HepG2 (cell line): ENCODE results near the gene SPIB. TPM values are rescaled to one million over a fixed set of nuclear protein-coding genes. Genes with fewer than 3 reads are reported as not detected.

ENCODE experiments used
- ATAC-seq: fragments of 200-7000 bp; cut with Tn5 transposase; 3 replicates; pipeline ENCODE4 v1.9.1; 2020; ENCODE audit warnings: mild to moderate bottlenecking, moderate library complexity
- BruUV-seq: library from RNA; stranded (reverse); fragments of 400-500 nt; replicated peaks from 2 replicates; lab custom pipeline; 2021; lab: Mats Ljungman, UMichigan
- CTCF ChIA-PET: fragments of 300-600 bp; formaldehyde crosslinking; extraction: SDS; loops from one replicate; lab custom pipeline; 2021; ENCODE audit warnings: low total read pairs, inconsistent platforms, low intra/inter-chr PET ratio; lab: Yijun Ruan, JAX
- POLR2A ChIA-PET: fragments of 350-600 bp; sonication (Branson Sonifier 250); formaldehyde crosslinking; loops from one replicate; lab custom pipeline; 2020; ENCODE audit warnings: antibody characterized with exemption, inconsistent platforms; lab: Yijun Ruan, JAX
- DNase-seq: peaks from one replicate; pipeline ENCODE4 v3.0.0-alpha.2; 2015; ENCODE audit warnings: low spot score
- FAIRE-seq: peaks from 3 replicates; lab custom pipeline; 2011; peaks lifted over from hg19 to GRCh38; lab: Jason Lieb, UNC
- H2AFZ ChIP-seq: one replicate; pipeline ENCODE4 v1.6.1; 2011; ENCODE audit warnings: low read length, inconsistent platforms
- H3K27ac ChIP-seq: fragments of 300-600 bp; 3 replicates; pipeline ENCODE4 v1.8.0; 2011; ENCODE audit warnings: mixed run types, mild to moderate bottlenecking, mixed read lengths, low read length, inconsistent platforms; ENCODE audit not compliant: insufficient read depth; ENCODE audit errors: extremely low read length
- H3K27me3 ChIP-seq, 2 experiments: fragments of 200-600 bp in 1 of 2; 2 replicates in 1 of 2; 3 replicates in 1 of 2; pipeline versions ENCODE4 v1.6.0 to v1.8.0; 2011; ENCODE audit warnings: low read length in 2 of 2, mild to moderate bottlenecking in 2 of 2, moderate library complexity in 2 of 2, inconsistent platforms in 1 of 2; ENCODE audit not compliant: insufficient read depth in 2 of 2, control insufficient read depth in 1 of 2
- H3K36me3 ChIP-seq, 2 experiments: fragments of 200-600 bp in 1 of 2; replicated peaks in 1 of 2; 2 replicates in 1 of 2; 3 replicates in 1 of 2; pipeline versions ENCODE4 v1.5.1 to v1.8.0; 2011; ENCODE audit warnings: low read length in 2 of 2, inconsistent platforms in 1 of 2; ENCODE audit not compliant: insufficient read depth in 2 of 2, control insufficient read depth in 1 of 2
- H3K4me1 ChIP-seq: 2 replicates; pipeline ENCODE4 v1.5.1; 2012; ENCODE audit warnings: low read length, inconsistent platforms; ENCODE audit not compliant: insufficient read depth
- H3K4me2 ChIP-seq: 2 replicates; pipeline ENCODE4 v1.6.0; 2011; ENCODE audit warnings: low read depth, low read length, inconsistent platforms
- H3K4me3 ChIP-seq, 3 experiments: fragments of 200-600 bp in 1 of 3; sonication (generic), shearing (Covaris generic) in 1 of 3; replicated peaks in 1 of 3; 2 replicates each; pipeline ENCODE4 v1.5.1; 2011 to 2016; ENCODE audit warnings: low read length in 3 of 3, inconsistent platforms in 2 of 3, low read depth in 2 of 3, mild to moderate bottlenecking in 2 of 3, control low read depth in 1 of 3, mixed read lengths in 1 of 3; ENCODE audit not compliant: insufficient read depth in 1 of 3
- H3K79me2 ChIP-seq: one replicate; pipeline ENCODE4 v1.6.1; 2011; ENCODE audit warnings: low read length, inconsistent platforms; ENCODE audit not compliant: insufficient read depth
- H3K9ac ChIP-seq: 2 replicates; pipeline ENCODE4 v1.6.0; 2011; ENCODE audit warnings: mild to moderate bottlenecking, low read depth, low read length, inconsistent platforms; ENCODE audit not compliant: insufficient read depth
- H3K9me3 ChIP-seq: 2 replicates; pipeline ENCODE4 v1.5.1; 2012; ENCODE audit warnings: mild to moderate bottlenecking, low read length
- H4K20me1 ChIP-seq: 2 replicates; pipeline ENCODE4 v1.6.0; 2011; ENCODE audit warnings: inconsistent platforms, mild to moderate bottlenecking, low read length, moderate library complexity; ENCODE audit not compliant: insufficient read depth
- ARNT2 ChIP-seq: sonication (generic); formaldehyde crosslinking; IDR thresholded peaks from 2 replicates; pipeline ENCODE4 v1.8.0; 2022; ENCODE audit warnings: mild to moderate bottlenecking, low read depth, missing genetic modification reagents, moderate library complexity
- FOXP1 ChIP-seq, 2 experiments: fragments of 450-650 bp in 1 of 2; IDR thresholded peaks; 2 replicates each; pipeline ENCODE4 v1.6.1; 2017 to 2018; ENCODE audit warnings: antibody characterized with exemption in 1 of 2
- HNRNPUL1 ChIP-seq: fragments of 200-400 bp; formaldehyde crosslinking; IDR thresholded peaks from 2 replicates; pipeline ENCODE4 v1.6.1; 2017; ENCODE audit warnings: low read depth, mild to moderate bottlenecking, low read length, moderate library complexity
- SALL2 ChIP-seq: sonication (generic); formaldehyde crosslinking; IDR thresholded peaks from 2 replicates; pipeline ENCODE4 v1.8.1; 2023; ENCODE audit warnings: mild to moderate bottlenecking, missing genetic modification reagents, inconsistent platforms
- SYNCRIP ChIP-seq: fragments of 200-400 bp; formaldehyde crosslinking; IDR thresholded peaks from 2 replicates; pipeline ENCODE4 v1.6.1; 2018; ENCODE audit warnings: mild to moderate bottlenecking, low read depth, low read length; ENCODE audit not compliant: insufficient read depth
- TBX2 ChIP-seq: sonication (generic); formaldehyde crosslinking; IDR thresholded peaks from 2 replicates; pipeline ENCODE4 v1.5.0; 2020; ENCODE audit warnings: missing genetic modification reagents, mild to moderate bottlenecking, borderline replicate concordance
- ZFP36L2 ChIP-seq: sonication (generic); formaldehyde crosslinking; IDR thresholded peaks from 2 replicates; pipeline ENCODE4 v1.4.0; 2020; ENCODE audit warnings: missing genetic modification reagents
- ZNF326 ChIP-seq: sonication (generic); formaldehyde crosslinking; IDR thresholded peaks from 2 replicates; pipeline ENCODE4 v1.4.0; 2020; ENCODE audit warnings: missing genetic modification reagents, borderline replicate concordance
- ZNF562 ChIP-seq: sonication (generic); formaldehyde crosslinking; IDR thresholded peaks from 2 replicates; pipeline ENCODE4 v1.8.0; 2022; ENCODE audit warnings: missing genetic modification reagents, borderline replicate concordance
- ZSCAN31 ChIP-seq: sonication (generic); formaldehyde crosslinking; IDR thresholded peaks from 2 replicates; pipeline ENCODE4 v1.5.0; 2020; ENCODE audit warnings: low read depth, mild to moderate bottlenecking, missing genetic modification reagents
- WGBS: methylation state at CpG from one replicate; pipeline ENCODE4 v1.1.6; 2017; ENCODE audit warnings: low lambda C conversion rate; 5-methylcytosine and 5-hydroxymethylcytosine counted together
- in situ Hi-C: cut with HindIII; loops from 2 replicates; pipeline ENCODE4 v1.10.0; 2017; ENCODE audit warnings: low pct_unique_long_range_greater_than_20kb; ENCODE audit not compliant: extremely low pct_ligation_motif_present
- intact Hi-C: fragments of 100-400 bp; cut with micrococcal nuclease; formaldehyde crosslinking; loops from one replicate; pipeline ENCODE4 v1.10.0; 2022; ENCODE audit not compliant: unreplicated experiment
- polyA plus RNA-seq, 8 experiments: library from polyadenylated mRNA; depleted of rRNA in 3 of 8; stranded (reverse) in 7 of 8; unstranded in 1 of 8; fragments of >200 nt; fragmentation: Illumina TruSeq in 4 of 8; extraction: Trizol in 4 of 8; gene quantifications; 2 replicates each; pipeline versions ENCODE4 v1.2.1 to v1.2.3, GENCODE V29; 2011 to 2016; ENCODE audit warnings: low read depth in 4 of 8, missing spikeins in 1 of 8, mixed read lengths in 1 of 8; ENCODE audit not compliant: insufficient read depth in 1 of 8
- total RNA-seq, 5 experiments: library from RNA; depleted of rRNA; stranded (reverse); fragments of >200 nt; fragmentation: Illumina TruSeq; extraction: Trizol; gene quantifications; 2 replicates each; pipeline ENCODE4 v1.2.3, GENCODE V29; 2016; ENCODE audit warnings: low read depth in 1 of 5
- TF ChIP-seq, protein P1 (sequence below): sonication (generic); formaldehyde crosslinking; IDR thresholded peaks from 2 replicates; pipeline ENCODE4 v1.4.0; 2020; ENCODE audit warnings: missing genetic modification reagents
- TF ChIP-seq, protein P2 (sequence below): sonication (generic); formaldehyde crosslinking; IDR thresholded peaks from 2 replicates; pipeline ENCODE4 v1.4.0; 2020; ENCODE audit warnings: missing genetic modification reagents
- TF ChIP-seq, protein P3 (sequence below): sonication (generic); formaldehyde crosslinking; IDR thresholded peaks from 2 replicates; pipeline ENCODE4 v1.5.1; 2020; ENCODE audit warnings: mild to moderate bottlenecking, missing genetic modification reagents, borderline replicate concordance

The SPIB gene
- total and polyA plus RNA-seq, 2 of the 13 experiments (the other 11 are each of a cell fraction or from before 2014, with no cell fraction given), result 0.04 TPM; not detected in 1

DNA sequence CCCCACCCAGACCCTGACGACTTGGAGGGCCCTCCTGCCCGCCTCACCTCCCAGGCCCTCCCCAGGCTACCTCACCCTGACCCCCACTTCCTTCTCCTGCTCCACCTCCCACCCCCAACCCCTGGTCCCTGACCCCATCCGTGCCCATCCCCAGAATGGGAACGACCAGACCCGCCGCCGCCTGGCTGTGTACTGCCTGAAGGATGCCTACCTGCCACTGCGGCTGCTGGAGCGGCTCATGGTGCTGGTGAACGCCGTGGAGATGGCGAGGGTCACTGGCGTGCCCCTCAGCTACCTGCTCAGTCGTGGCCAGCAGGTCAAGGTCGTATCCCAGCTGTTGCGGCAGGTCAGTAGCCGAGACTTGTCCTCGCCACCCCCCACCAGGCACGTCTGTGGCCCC, 11.9 kb upstream of the SPIB start (continued):
- TF ChIP-seq TBX2 (CRISPR knock-in tag), result no peak

DNA sequence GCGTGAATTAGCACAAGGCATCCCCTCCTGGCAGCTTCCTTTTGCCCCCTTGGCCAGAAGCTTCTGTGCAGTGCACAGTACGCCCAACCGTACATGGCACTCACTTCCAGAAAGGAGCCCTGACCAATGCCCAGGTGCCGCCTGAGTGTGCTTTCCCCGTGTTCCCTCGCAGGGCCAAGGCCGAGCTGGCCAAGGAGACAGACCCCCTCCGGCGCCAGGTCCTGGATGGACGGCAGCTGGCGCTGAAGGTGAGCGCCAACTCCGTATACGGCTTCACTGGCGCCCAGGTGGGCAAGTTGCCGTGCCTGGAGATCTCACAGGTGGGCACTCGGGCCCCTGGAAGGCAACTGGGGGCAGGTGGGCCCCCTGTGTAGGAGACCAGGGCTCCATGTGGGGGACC, 9.4 kb upstream of the SPIB start:
- POLR2A ChIA-PET, result no interaction called here

More for the DNA sequence above, 9.4 kb upstream of the SPIB start:
- Histone ChIP-seq H3K4me2 (no peak overlapping the region), H3K36me3 (peaks cover 11 to 20% of the 10 kb centered on the region in 2 experiments; a peak in 3 of 5 replicates), H3K27ac (no peak overlapping the region), H3K9me3 (no peaks in the 10 kb centered on the region), H2AFZ (no peak overlapping the region), H3K4me1 (peaks cover 14% of the 10 kb centered on the region), H3K79me2 (no peaks in the 10 kb centered on the region), H3K4me3 (no peak overlapping the region), H3K9ac (no peak overlapping the region), H4K20me1 (no peaks in the 10 kb centered on the region), H3K27me3 (no peaks in the 10 kb centered on the region)
- intact Hi-C loops (no loop called here), in situ Hi-C loops (no loop called here)
- 100% methylated on average over 5 of the region's 17 CpGs for WGBS
- no peak for TF ChIP-seq ZNF326 (CRISPR knock-in tag)
- TF ChIP-seq, protein P1, sequence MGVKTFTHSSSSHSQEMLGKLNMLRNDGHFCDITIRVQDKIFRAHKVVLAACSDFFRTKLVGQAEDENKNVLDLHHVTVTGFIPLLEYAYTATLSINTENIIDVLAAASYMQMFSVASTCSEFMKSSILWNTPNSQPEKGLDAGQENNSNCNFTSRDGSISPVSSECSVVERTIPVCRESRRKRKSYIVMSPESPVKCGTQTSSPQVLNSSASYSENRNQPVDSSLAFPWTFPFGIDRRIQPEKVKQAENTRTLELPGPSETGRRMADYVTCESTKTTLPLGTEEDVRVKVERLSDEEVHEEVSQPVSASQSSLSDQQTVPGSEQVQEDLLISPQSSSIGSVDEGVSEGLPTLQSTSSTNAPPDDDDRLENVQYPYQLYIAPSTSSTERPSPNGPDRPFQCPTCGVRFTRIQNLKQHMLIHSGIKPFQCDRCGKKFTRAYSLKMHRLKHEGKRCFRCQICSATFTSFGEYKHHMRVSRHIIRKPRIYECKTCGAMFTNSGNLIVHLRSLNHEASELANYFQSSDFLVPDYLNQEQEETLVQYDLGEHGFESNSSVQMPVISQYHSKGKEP, result no peak
- no peak for TF ChIP-seq ZSCAN31 (CRISPR knock-in tag)
- TF ChIP-seq, protein P2, sequence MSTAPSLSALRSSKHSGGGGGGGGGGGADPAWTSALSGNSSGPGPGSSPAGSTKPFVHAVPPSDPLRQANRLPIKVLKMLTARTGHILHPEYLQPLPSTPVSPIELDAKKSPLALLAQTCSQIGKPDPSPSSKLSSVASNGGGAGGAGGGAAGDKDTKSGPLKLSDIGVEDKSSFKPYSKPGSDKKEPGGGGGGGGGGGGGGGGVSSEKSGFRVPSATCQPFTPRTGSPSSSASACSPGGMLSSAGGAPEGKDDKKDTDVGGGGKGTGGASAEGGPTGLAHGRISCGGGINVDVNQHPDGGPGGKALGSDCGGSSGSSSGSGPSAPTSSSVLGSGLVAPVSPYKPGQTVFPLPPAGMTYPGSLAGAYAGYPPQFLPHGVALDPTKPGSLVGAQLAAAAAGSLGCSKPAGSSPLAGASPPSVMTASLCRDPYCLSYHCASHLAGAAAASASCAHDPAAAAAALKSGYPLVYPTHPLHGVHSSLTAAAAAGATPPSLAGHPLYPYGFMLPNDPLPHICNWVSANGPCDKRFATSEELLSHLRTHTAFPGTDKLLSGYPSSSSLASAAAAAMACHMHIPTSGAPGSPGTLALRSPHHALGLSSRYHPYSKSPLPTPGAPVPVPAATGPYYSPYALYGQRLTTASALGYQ (CRISPR knock-in tag), result no peak
- TF ChIP-seq SYNCRIP, result no peak
- TF ChIP-seq, protein P3, sequence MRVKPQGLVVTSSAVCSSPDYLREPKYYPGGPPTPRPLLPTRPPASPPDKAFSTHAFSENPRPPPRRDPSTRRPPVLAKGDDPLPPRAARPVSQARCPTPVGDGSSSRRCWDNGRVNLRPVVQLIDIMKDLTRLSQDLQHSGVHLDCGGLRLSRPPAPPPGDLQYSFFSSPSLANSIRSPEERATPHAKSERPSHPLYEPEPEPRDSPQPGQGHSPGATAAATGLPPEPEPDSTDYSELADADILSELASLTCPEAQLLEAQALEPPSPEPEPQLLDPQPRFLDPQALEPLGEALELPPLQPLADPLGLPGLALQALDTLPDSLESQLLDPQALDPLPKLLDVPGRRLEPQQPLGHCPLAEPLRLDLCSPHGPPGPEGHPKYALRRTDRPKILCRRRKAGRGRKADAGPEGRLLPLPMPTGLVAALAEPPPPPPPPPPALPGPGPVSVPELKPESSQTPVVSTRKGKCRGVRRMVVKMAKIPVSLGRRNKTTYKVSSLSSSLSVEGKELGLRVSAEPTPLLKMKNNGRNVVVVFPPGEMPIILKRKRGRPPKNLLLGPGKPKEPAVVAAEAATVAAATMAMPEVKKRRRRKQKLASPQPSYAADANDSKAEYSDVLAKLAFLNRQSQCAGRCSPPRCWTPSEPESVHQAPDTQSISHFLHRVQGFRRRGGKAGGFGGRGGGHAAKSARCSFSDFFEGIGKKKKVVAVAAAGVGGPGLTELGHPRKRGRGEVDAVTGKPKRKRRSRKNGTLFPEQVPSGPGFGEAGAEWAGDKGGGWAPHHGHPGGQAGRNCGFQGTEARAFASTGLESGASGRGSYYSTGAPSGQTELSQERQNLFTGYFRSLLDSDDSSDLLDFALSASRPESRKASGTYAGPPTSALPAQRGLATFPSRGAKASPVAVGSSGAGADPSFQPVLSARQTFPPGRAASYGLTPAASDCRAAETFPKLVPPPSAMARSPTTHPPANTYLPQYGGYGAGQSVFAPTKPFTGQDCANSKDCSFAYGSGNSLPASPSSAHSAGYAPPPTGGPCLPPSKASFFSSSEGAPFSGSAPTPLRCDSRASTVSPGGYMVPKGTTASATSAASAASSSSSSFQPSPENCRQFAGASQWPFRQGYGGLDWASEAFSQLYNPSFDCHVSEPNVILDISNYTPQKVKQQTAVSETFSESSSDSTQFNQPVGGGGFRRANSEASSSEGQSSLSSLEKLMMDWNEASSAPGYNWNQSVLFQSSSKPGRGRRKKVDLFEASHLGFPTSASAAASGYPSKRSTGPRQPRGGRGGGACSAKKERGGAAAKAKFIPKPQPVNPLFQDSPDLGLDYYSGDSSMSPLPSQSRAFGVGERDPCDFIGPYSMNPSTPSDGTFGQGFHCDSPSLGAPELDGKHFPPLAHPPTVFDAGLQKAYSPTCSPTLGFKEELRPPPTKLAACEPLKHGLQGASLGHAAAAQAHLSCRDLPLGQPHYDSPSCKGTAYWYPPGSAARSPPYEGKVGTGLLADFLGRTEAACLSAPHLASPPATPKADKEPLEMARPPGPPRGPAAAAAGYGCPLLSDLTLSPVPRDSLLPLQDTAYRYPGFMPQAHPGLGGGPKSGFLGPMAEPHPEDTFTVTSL, result no peak
- no peak for TF ChIP-seq HNRNPUL1
- TF ChIP-seq ZNF562, result no peak
- TF ChIP-seq ARNT2 (CRISPR knock-in tag), result no peak
- no peak for TF ChIP-seq SALL2 (CRISPR knock-in tag)
- no peak for TF ChIP-seq ZFP36L2
- no peak for TF ChIP-seq FOXP1 (IDR thresholded peaks at IDR 0.05)
- no peak for TF ChIP-seq FOXP1 (CRISPR knock-in tag; IDR thresholded peaks at IDR 0.05)
- FAIRE-seq (no peak), DNase-seq (no peak), ATAC-seq (no peak)
- no TSS peak for BruUV-seq
- CTCF ChIA-PET, result no interaction called here
